BJ (cell line): ENCODE data around the gene ALX4. TPM values are rescaled to one million over a fixed set of nuclear protein-coding genes. Genes with fewer than 3 reads are reported as not detected.

Source experiments
- CTCF ChIA-PET: fragments of 350-600 bp; formaldehyde crosslinking; extraction: SDS; loops from one replicate; lab custom pipeline; 2021; ENCODE audit warnings: antibody characterized with exemption, inconsistent platforms; lab: Yijun Ruan, JAX
- POLR2A ChIA-PET: fragments of 300-600 bp; sonication (Branson Sonifier 250); formaldehyde crosslinking; extraction: SDS; loops from one replicate; lab custom pipeline; 2021; ENCODE audit warnings: antibody characterized with exemption; lab: Charles Lee
- DNase-seq: peaks from one replicate; pipeline ENCODE4 v3.0.0-alpha.2; 2011; ENCODE audit warnings: low read depth
- H3K27me3 ChIP-seq: 2 replicates; pipeline ENCODE4 v1.6.0; 2011; ENCODE audit warnings: low read length; ENCODE audit not compliant: control insufficient read depth, insufficient read depth
- H3K36me3 ChIP-seq: 2 replicates; pipeline ENCODE4 v1.5.1; 2011; ENCODE audit warnings: low read length; ENCODE audit not compliant: control insufficient read depth, insufficient read depth
- H3K4me3 ChIP-seq: 2 replicates; pipeline ENCODE4 v1.5.1; 2011; ENCODE audit warnings: low read depth, mild to moderate bottlenecking, control low read depth, low read length
- CTCF ChIP-seq: IDR thresholded peaks from 2 replicates; pipeline ENCODE4 v1.5.1; 2011; ENCODE audit warnings: low read depth, mild to moderate bottlenecking, control low read depth, inconsistent platforms, low read length, moderate library complexity; ENCODE audit not compliant: insufficient read depth
- polyA plus RNA-seq: library from polyadenylated mRNA; depleted of rRNA; stranded (reverse); fragments of >200 nt; gene quantifications from 2 replicates; pipeline ENCODE4 v1.2.3, GENCODE V29; 2011

The ALX4 gene
- polyA plus RNA-seq, 1 experiment, result 2.2 TPM

GRCh38 chr11:44326615-44327475 lies 16.9 kb upstream of the ALX4 start:
- no peaks in the 10 kb centered on the region for H3K36me3 ChIP-seq
- peak; percentile 21; the same call in 1 of the 2 replicates for TF ChIP-seq CTCF
- no peak for DNase-seq
- ChIA-PET CTCF (interaction anchor here (1.0 kb wide), 2 partner anchors 14 to 193 kb away, joined by 3 to 4 read pairs; no protein-coding TSS in a partner anchor), POLR2A (no interaction called here)
- peaks cover 18% of the 10 kb centered on the region for H3K27me3 ChIP-seq
- H3K4me3 ChIP-seq, result no peak overlapping the region

- ChIA-PET POLR2A (no interaction called here), CTCF (interaction anchor here (0.8 to 1.0 kb wide), 2 partner anchors 39 to 192 kb away, joined by 4 read pairs; no protein-coding TSS in a partner anchor)
- no peak for TF ChIP-seq CTCF
- Histone ChIP-seq H3K4me3 (no peak overlapping the region), H3K36me3 (no peaks in the 10 kb centered on the region), H3K27me3 (peaks cover 18% of the 10 kb centered on the region)
- DNase-seq, result no peak
These were observed 15.8 kb upstream of the ALX4 start for GRCh38 chr11:44325698-44326097.

GRCh38 chr11:44324749-44325525 lies 15.0 kb upstream of the ALX4 start:
- TF ChIP-seq CTCF, result no peak
- H3K27me3 ChIP-seq, result peaks cover 22% of the 10 kb centered on the region
- DNase-seq, result no peak
- H3K36me3 ChIP-seq, result no peaks in the 10 kb centered on the region
- no peak overlapping the region for H3K4me3 ChIP-seq
- ChIA-PET CTCF (interaction anchor here (0.7 to 3.2 kb wide), 2 partner anchors 39 to 191 kb away, joined by 4 to 13 read pairs; no protein-coding TSS in a partner anchor), POLR2A (no interaction called here)

- Histone ChIP-seq H3K36me3 (no peaks in the 10 kb centered on the region), H3K27me3 (peaks cover 21% of the 10 kb centered on the region), H3K4me3 (no peak overlapping the region)
- POLR2A ChIA-PET, result no interaction called here
- DNase-seq, result no peak
- CTCF ChIA-PET, result interaction anchor here (0.7 to 3.2 kb wide), 3 partner anchors 36 to 191 kb away, joined by 3 to 13 read pairs (median 4); no protein-coding TSS in a partner anchor
- no peak for TF ChIP-seq CTCF
These were observed 14.3 kb upstream of the ALX4 start for GRCh38 chr11:44324222-44324621.

- POLR2A ChIA-PET, result no interaction called here
- Histone ChIP-seq H3K36me3 (no peaks in the 10 kb centered on the region), H3K27me3 (peaks cover 30% of the 10 kb centered on the region), H3K4me3 (no peak overlapping the region)
- TF ChIP-seq CTCF, result no peak
- no peak for DNase-seq
- CTCF ChIA-PET, result interaction anchor here (3.2 kb wide), 1 partner anchor 36 kb away, joined by 13 read pairs; no protein-coding TSS in a partner anchor
These were observed 12.3 kb upstream of the ALX4 start for GRCh38 chr11:44322243-44322642.
